ENCODE measurements around the gene ADORA1. TPM values are rescaled to one million over a fixed set of nuclear protein-coding genes. Genes with fewer than 3 reads are reported as not detected.

The ADORA1 gene
- total RNA-seq, 2 experiments from 2014 or later = not detected

DNA sequence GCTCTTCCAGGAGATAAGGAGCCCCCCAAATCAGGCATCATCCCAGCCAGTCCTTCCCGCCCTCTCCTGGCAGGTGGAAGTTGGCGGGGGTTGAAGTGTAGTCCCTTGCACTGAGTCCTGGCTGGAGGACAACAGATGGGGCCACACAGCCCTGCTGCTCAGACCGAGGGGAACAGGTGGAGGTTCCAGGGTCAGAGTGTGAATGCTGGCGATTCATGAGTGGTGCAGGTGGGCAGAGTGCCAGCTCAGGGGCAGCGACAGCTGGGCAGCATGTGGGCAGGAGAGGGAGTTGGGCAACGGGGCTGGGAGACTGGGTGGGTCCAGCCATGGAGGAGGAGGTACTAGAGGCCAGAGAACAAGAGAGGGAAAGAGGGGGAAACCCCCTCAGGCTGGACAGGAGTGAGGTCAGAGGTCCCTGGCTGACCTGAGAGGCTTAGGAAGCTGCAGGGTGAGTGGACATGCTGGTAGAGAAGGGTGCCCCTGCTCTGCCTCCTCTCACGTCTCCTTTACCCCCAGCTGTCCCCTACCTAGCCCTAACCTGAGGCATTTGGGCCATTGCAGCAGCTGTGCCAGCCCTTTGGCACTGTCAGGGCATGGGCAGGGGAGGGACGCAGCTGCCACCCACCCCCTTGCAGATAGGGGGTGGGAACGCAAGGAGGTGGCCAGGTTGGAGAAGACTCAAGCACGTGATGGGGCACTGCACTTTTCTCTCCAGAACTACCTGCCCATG is 11.3 kb upstream of the ADORA1 start:
- no peaks in the 10 kb centered on the region for H3K9me3 Mint-ChIP-seq
- H3K4me3 Mint-ChIP-seq = no peak overlapping the region
- no peak for DNase-seq
- ChIA-PET POLR2A (no interaction called here), CTCF (interaction anchor here (2.5 kb wide), 1 partner anchor 56 kb away, joined by 18 read pairs; no protein-coding TSS in a partner anchor)
- H3K27ac Mint-ChIP-seq = no peak overlapping the region
- no peaks in the 10 kb centered on the region for H3K36me3 Mint-ChIP-seq
- intact Hi-C loops (cut with micrococcal nuclease) = loop anchor here (5.0 kb wide), 1 partner anchor 56 kb away; no protein-coding TSS in a partner anchor
- H3K27me3 Mint-ChIP-seq = peaks cover 28% of the 10 kb centered on the region
- no peaks in the 10 kb centered on the region for H3K4me1 Mint-ChIP-seq (ENCODE audit: low read depth)

DNA sequence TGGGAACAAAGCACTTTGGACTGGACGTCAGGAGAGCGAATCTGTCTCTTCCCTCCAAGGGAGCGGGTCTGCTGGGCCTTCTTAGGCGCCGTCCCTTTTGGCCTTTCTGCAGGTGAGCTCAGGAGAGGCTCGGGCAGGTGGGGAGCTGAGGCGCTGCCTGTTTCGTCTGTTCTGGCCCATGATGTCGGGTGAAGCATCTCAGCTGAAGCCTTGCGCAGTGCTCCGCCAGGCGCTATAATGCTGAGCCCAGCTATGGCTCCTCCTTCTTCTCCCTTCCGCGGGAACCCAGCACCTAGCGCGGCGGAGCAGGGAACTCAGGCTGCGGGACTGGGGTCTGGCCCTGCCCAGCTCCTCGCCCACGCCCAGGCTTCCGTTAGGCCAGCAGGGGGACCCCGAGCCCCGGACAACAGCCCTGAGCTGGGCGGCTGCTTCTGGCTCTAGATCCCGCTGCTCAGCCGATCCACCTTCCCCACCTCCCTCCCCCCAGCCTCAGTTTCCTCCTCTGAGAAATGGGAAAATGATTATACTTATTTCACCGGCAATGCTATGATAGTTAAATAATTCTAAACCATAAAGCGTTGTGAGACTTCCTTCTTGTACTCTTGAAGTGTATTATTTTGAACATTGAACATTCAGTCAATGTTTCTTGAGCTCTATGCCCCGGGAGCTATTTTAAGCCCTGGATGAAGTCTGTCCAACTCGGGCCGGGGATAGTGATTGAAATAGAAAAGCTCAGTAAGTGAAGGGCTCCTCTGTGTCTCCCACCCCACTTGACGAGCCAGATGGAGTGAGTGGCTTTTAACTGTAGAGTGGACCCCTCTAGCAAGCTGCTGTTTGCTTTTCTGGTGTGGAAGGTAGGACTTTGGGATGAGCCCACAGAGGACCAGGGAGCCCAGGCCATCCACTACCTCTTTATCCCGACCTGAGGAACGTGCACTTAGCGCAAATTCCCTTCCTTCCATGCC is 9.6 kb upstream of the ADORA1 start:
- Mint-ChIP-seq H3K36me3 (no peaks in the 10 kb centered on the region), H3K4me1 (ENCODE audit: low read depth) (peaks cover 4% of the 10 kb centered on the region), H3K27ac (no peak overlapping the region), H3K4me3 (no peak overlapping the region), H3K9me3 (no peaks in the 10 kb centered on the region), H3K27me3 (peaks cover 35% of the 10 kb centered on the region)
- POLR2A ChIA-PET = no interaction called here
- peak; percentile 58 for DNase-seq
- intact Hi-C loops (cut with micrococcal nuclease) = loop anchor here (2.0 to 5.0 kb wide), 2 partner anchors 54 to 99 kb away; no protein-coding TSS in a partner anchor
- CTCF ChIA-PET = interaction anchor here (0.6 to 2.5 kb wide), 7 partner anchors 8 to 149 kb away, joined by 3 to 18 read pairs (median 5); no protein-coding TSS in a partner anchor

- CTCF ChIA-PET = interaction anchor here (0.7 to 1.0 kb wide), 3 partner anchors 47 to 80 kb away, joined by 3 to 4 read pairs (median 3); no protein-coding TSS in a partner anchor
These were observed 7.0 kb upstream of the ADORA1 start for GRCh38 chr1:203120325-203121153.

GRCh38 chr1:203121186-203122015 is 6.1 kb upstream of the ADORA1 start:
- no peak for DNase-seq
- POLR2A ChIA-PET = no interaction called here
- intact Hi-C loops (cut with micrococcal nuclease) = no loop called here
- no peaks in the 10 kb centered on the region for H3K36me3 Mint-ChIP-seq
- CTCF ChIA-PET = interaction anchor here (0.7 kb wide), 1 partner anchor 81 kb away, joined by 3 read pairs; no protein-coding TSS in a partner anchor
- H3K27me3 Mint-ChIP-seq = peaks cover 58% of the 10 kb centered on the region
- H3K9me3 Mint-ChIP-seq = no peaks in the 10 kb centered on the region
- H3K4me1 Mint-ChIP-seq (ENCODE audit: low read depth) = peaks cover 4% of the 10 kb centered on the region
- no peak overlapping the region for H3K27ac Mint-ChIP-seq
- H3K4me3 Mint-ChIP-seq = no peak overlapping the region

More at GRCh38 chr1:203120325-203121153, 7.0 kb upstream of the ADORA1 start:
- DNase-seq = no peak
- no peaks in the 10 kb centered on the region for H3K9me3 Mint-ChIP-seq
- intact Hi-C loops (cut with micrococcal nuclease) = no loop called here
- H3K36me3 Mint-ChIP-seq = no peaks in the 10 kb centered on the region
- H3K27ac Mint-ChIP-seq = no peak overlapping the region
- POLR2A ChIA-PET = no interaction called here
- H3K4me1 Mint-ChIP-seq (ENCODE audit: low read depth) = peaks cover 4% of the 10 kb centered on the region
- peaks cover 52% of the 10 kb centered on the region for H3K27me3 Mint-ChIP-seq
- no peak overlapping the region for H3K4me3 Mint-ChIP-seq

DNA sequence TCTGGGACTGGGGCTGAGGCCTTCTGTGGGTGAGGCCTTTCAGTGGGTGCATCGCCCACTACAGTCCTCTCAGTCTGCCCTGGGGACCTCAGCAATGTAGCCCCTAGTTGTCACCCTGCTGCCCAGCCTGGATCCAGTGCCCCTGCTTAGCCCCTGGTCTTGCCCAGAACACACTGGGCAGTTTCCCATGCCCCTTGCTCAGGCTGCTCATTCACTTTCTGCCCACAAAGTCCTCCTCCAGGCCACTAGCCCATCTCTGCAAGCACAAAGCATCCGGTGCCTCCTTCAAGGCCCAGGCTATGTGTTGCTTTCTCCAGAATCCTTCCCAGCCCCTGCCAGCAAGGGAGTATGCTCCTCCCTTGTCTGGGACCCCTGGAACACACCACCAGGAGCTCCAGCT is 5.4 kb upstream of the ADORA1 start:
- DNase-seq = no peak
- Mint-ChIP-seq H3K27me3 (peaks cover 62% of the 10 kb centered on the region), H3K36me3 (no peaks in the 10 kb centered on the region), H3K4me3 (no peak overlapping the region), H3K9me3 (no peaks in the 10 kb centered on the region), H3K4me1 (ENCODE audit: low read depth) (peaks cover 7% of the 10 kb centered on the region), H3K27ac (no peak overlapping the region)
- ChIA-PET CTCF (no interaction called here), POLR2A (interaction anchor here (0.6 kb wide), 1 partner anchor 99 kb away, joined by 4 read pairs; no protein-coding TSS in a partner anchor)
- intact Hi-C loops (cut with micrococcal nuclease) = no loop called here

DNA sequence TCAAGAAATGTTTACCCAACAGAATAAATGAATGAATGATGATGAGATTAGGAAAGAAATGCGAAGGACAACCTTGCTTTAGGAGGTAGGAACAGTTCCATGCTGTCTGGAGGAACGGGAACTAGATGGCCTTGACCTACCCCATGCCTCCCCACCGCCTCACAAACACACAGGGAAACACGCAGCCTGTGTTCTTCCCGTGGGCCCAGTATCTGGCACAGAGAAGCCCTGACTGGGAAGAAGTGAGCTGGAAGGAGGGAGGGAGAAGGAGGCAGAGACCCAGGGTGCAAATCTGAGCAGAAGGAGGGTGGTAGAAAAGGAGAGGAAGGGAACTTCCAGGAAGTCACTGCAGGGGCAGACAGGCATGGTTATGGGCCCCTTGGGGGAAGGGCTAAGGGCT is 3.5 kb upstream of the ADORA1 start:
- Mint-ChIP-seq H3K27me3 (peaks cover 65% of the 10 kb centered on the region), H3K9me3 (no peaks in the 10 kb centered on the region), H3K4me1 (ENCODE audit: low read depth) (peaks cover 14% of the 10 kb centered on the region), H3K27ac (no peak overlapping the region), H3K4me3 (no peak overlapping the region), H3K36me3 (no peaks in the 10 kb centered on the region)
- ChIA-PET POLR2A (no interaction called here), CTCF (no interaction called here)
- intact Hi-C loops (cut with micrococcal nuclease) = no loop called here
- DNase-seq = peak; percentile 1

GRCh38 chr1:203124546-203125317 is 2.8 kb upstream of the ADORA1 start:
- Mint-ChIP-seq H3K27ac (no peak overlapping the region), H3K4me3 (no peak overlapping the region), H3K9me3 (no peaks in the 10 kb centered on the region), H3K36me3 (no peaks in the 10 kb centered on the region), H3K27me3 (peaks cover 66% of the 10 kb centered on the region), H3K4me1 (ENCODE audit: low read depth) (peaks cover 14% of the 10 kb centered on the region)
- ChIA-PET POLR2A (no interaction called here), CTCF (no interaction called here)
- intact Hi-C loops (cut with micrococcal nuclease) = no loop called here
- peak; percentile 1 for DNase-seq

DNA sequence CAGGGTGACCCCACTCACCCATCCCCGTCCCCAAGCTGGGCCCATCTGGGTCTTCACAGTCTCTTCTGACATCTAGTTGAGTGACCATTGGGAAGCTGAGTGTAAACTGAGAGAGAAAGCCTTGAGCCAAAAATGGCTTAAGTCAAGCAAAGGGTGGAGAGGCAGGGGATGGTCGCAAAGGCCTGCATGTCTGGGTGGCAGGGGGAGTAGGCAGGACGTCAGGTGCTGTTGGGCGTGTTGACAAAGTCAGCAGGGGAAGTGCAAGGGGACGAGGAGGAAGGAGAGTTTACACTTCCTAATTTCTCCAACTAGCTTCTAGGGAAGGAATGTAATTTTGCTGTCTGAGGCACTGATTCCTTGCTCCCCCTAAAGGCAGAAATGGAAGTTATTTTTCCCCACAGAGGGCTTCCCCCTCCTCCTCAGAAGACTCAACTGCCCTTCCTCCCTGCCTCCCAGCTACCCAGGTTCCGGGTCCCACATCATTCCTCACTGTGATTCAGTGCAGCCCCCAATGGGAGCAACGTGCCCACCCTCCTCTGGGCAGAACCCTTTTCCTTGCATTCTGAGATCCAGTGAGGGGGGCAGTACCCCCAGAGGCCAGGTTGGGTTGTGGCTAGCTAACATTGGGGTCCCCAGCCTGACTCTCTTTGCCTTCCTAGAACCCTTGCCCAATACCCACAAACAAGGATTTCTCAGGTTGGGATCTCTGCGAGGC is 1.2 kb upstream of the ADORA1 start:
- Mint-ChIP-seq H3K36me3 (no peaks in the 10 kb centered on the region), H3K27ac (no peak overlapping the region), H3K4me3 (no peak overlapping the region), H3K4me1 (ENCODE audit: low read depth) (peaks cover 14% of the 10 kb centered on the region), H3K27me3 (peaks cover 56% of the 10 kb centered on the region), H3K9me3 (no peaks in the 10 kb centered on the region)
- no peak for DNase-seq
- intact Hi-C loops (cut with micrococcal nuclease) = no loop called here
- POLR2A ChIA-PET = no interaction called here
- CTCF ChIA-PET = interaction anchor here (1.0 to 1.1 kb wide), 3 partner anchors 8 to 90 kb away, joined by 3 read pairs; no protein-coding TSS in a partner anchor

GRCh38 chr1:203126866-203127665 is 460 bp upstream of the ADORA1 start:
- Mint-ChIP-seq H3K27ac (no peak overlapping the region), H3K4me3 (no peak overlapping the region), H3K27me3 (peaks cover 52% of the 10 kb centered on the region), H3K9me3 (no peaks in the 10 kb centered on the region), H3K36me3 (no peaks in the 10 kb centered on the region), H3K4me1 (ENCODE audit: low read depth) (peaks cover 11% of the 10 kb centered on the region)
- intact Hi-C loops (cut with micrococcal nuclease) = no loop called here
- POLR2A ChIA-PET = interaction anchor here (0.6 kb wide), 1 partner anchor 213 kb away, joined by 3 read pairs; no protein-coding TSS in a partner anchor
- peak; percentile 1 for DNase-seq
- CTCF ChIA-PET = interaction anchor here (0.9 to 1.1 kb wide), 3 partner anchors 9 to 88 kb away, joined by 3 read pairs; no protein-coding TSS in a partner anchor
